A673 (cell line): Measurements from ENCODE around the gene AKAP12. TPM values are rescaled to one million over a fixed set of nuclear protein-coding genes. Genes with fewer than 3 reads are reported as not detected.
"Not testable (repeated sequence)": the region's sequence is repeated elsewhere in the genome, so short reads cannot be mapped to it uniquely, and the experiment has no call there.

Source experiments
- BruUV-seq: library from RNA; stranded (reverse); fragments of 400-500 nt; replicated peaks from 2 replicates; lab custom pipeline; 2021; lab: Mats Ljungman, UMichigan
- CTCF ChIA-PET: fragments of 300-600 bp; sonication (Branson Sonifier 250); formaldehyde crosslinking; loops from one replicate; lab custom pipeline; 2022; ENCODE audit warnings: antibody characterized with exemption; lab: Charles Lee
- POLR2A ChIA-PET: fragments of 300-600 bp; sonication (Branson Sonifier 250); formaldehyde crosslinking; loops from one replicate; lab custom pipeline; 2022; ENCODE audit warnings: antibody characterized with exemption; ENCODE audit not compliant: low non-redundant PET; lab: Charles Lee
- DNase-seq: peaks from one replicate; pipeline ENCODE4 v3.0.0-alpha.2; 2015; ENCODE audit warnings: low spot score
- H3K27ac ChIP-seq: fragments of 200-600 bp; sonication (generic); 2 replicates; pipeline ENCODE4 v1.5.1; 2016; ENCODE audit warnings: mixed run types, low read depth, mild to moderate bottlenecking, mixed read lengths, antibody characterized with exemption, low read length; ENCODE audit not compliant: poor library complexity, severe bottlenecking
- H3K27me3 ChIP-seq: fragments of 200-600 bp; sonication (generic); replicated peaks from 2 replicates; pipeline ENCODE4 v1.6.1; 2017; ENCODE audit warnings: mixed run types, low read depth, mild to moderate bottlenecking, mixed read lengths, antibody characterized with exemption, low read length; ENCODE audit not compliant: insufficient read depth, poor library complexity
- H3K36me3 ChIP-seq: fragments of 200-600 bp; sonication (generic); 2 replicates; pipeline ENCODE4 v1.6.1; 2016; ENCODE audit warnings: mixed run types, mild to moderate bottlenecking, mixed read lengths, antibody characterized with exemption, low read length; ENCODE audit not compliant: insufficient read depth, poor library complexity, severe bottlenecking
- H3K4me1 ChIP-seq: fragments of 200-600 bp; sonication (generic); 2 replicates; pipeline ENCODE4 v1.6.1; 2017; ENCODE audit warnings: mixed run types, mild to moderate bottlenecking, mixed read lengths, antibody characterized with exemption, low read length; ENCODE audit not compliant: insufficient read depth, poor library complexity, severe bottlenecking
- H3K4me3 ChIP-seq: fragments of 200-600 bp; sonication (generic); 2 replicates; pipeline ENCODE4 v1.5.1; 2016; ENCODE audit warnings: low read depth, mixed run types, mild to moderate bottlenecking, mixed read lengths, low read length; ENCODE audit not compliant: poor library complexity, severe bottlenecking
- H3K9me3 ChIP-seq: fragments of 200-600 bp; sonication (generic); 2 replicates; pipeline ENCODE4 v1.6.1; 2016; ENCODE audit warnings: mixed run types, low read depth, mild to moderate bottlenecking, mixed read lengths, antibody characterized with exemption, low read length; ENCODE audit not compliant: poor library complexity, severe bottlenecking
- CTCF ChIP-seq: fragments of 300-800, 200-600 bp; sonication (generic); conservative IDR thresholded peaks from 2 replicates; pipeline ENCODE4 v1.5.1; 2017; ENCODE audit warnings: low read depth, mild to moderate bottlenecking, antibody characterized with exemption, low read length, moderate library complexity, mixed read lengths
- EZH2 ChIP-seq: fragments of 200-600 bp; sonication (generic); IDR thresholded peaks from 2 replicates; pipeline ENCODE4 v1.6.1; 2017; ENCODE audit warnings: borderline replicate concordance, low read depth, mild to moderate bottlenecking, mixed read lengths, antibody characterized with exemption, low read length; ENCODE audit not compliant: poor library complexity, severe bottlenecking
- intact Hi-C: fragments of 100-400 bp; cut with micrococcal nuclease; formaldehyde crosslinking; loops from one replicate; pipeline ENCODE4 v1.10.0; 2022; ENCODE audit not compliant: unreplicated experiment
- total RNA-seq: library from RNA; stranded (reverse); gene quantifications from 2 replicates; pipeline ENCODE4 v1.2.3, GENCODE V29; 2021

Gene AKAP12
- total RNA-seq, 1 experiment from 2014 or later = 37.3 TPM

DNA sequence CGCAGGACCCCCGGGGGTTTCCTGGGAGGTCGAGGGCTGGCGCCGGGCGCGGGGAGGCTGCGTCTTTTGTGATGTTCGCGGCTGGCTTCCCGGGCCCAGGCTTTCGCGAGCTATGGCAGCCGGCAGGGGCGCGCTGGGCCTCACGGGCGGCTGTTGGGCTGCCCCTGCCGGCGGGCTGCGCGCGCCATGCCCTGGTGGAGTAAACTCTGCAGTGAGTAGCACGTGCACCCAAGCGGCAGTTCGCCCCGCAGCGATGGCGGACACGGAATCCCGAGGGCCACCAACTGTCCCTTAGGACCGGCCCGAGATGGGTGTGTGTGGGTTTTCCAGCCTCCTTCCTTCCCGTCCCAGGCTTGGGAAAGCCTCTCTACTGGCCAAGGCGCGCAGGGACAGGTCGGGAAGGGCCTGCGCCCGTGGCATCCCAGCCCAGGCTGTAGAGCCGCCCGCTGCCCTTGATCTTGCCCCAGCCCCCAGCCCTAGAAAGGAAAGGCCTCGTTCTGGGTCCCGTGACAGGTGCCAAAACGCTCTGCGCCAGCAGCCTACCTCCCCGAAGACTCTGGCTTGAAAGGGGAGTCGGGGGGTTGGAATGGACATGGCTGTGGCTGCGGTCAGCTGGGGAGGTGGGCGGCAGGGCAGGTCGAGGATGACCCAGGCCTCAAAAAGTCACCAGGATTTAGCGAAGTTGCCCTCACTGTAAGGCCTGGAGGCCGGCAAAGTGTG is 101.9 kb downstream of the AKAP12 start:
- ChIA-PET CTCF (interaction anchor here (0.7 kb wide), 1 partner anchor 48 kb away, joined by 4 read pairs; no protein-coding TSS in a partner anchor), POLR2A (no interaction called here)
- no TSS peak for BruUV-seq
- no peak for DNase-seq
- intact Hi-C loops = no loop called here
- Histone ChIP-seq H3K9me3 (no peaks in the 10 kb centered on the region), H3K27ac (no peak overlapping the region), H3K36me3 (no peaks in the 10 kb centered on the region), H3K4me3 (no peak overlapping the region), H3K4me1 (peaks cover 12% of the 10 kb centered on the region), H3K27me3 (no peaks in the 10 kb centered on the region)
- TF ChIP-seq EZH2 = no peak
- no peak for TF ChIP-seq CTCF

GRCh38 chr6:151342750-151343149 is 103.0 kb downstream of the AKAP12 start:
- DNase-seq, intact Hi-C loops, H3K4me3 ChIP-seq, POLR2A ChIA-PET, H3K27me3 ChIP-seq, H3K27ac ChIP-seq, H3K36me3 ChIP-seq, H3K9me3 ChIP-seq, BruUV-seq, CTCF ChIA-PET: not testable (repeated sequence)
- peaks cover 12% of the 10 kb centered on the region for H3K4me1 ChIP-seq

DNA sequence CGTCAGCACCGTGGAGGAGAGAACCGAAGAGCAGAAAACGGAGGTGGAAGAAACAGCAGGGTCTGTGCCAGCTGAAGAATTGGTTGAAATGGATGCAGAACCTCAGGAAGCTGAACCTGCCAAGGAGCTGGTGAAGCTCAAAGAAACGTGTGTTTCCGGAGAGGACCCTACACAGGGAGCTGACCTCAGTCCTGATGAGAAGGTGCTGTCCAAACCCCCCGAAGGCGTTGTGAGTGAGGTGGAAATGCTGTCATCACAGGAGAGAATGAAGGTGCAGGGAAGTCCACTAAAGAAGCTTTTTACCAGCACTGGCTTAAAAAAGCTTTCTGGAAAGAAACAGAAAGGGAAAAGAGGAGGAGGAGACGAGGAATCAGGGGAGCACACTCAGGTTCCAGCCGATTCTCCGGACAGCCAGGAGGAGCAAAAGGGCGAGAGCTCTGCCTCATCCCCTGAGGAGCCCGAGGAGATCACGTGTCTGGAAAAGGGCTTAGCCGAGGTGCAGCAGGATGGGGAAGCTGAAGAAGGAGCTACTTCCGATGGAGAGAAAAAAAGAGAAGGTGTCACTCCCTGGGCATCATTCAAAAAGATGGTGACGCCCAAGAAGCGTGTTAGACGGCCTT is 110.0 kb downstream of the AKAP12 start:
- Histone ChIP-seq H3K4me1 (no peaks in the 10 kb centered on the region), H3K27ac (no peak overlapping the region), H3K27me3 (no peaks in the 10 kb centered on the region), H3K4me3 (no peak overlapping the region), H3K36me3 (no peaks in the 10 kb centered on the region), H3K9me3 (no peaks in the 10 kb centered on the region)
- TF ChIP-seq EZH2 (no peak), CTCF (no peak)
- ChIA-PET POLR2A (no interaction called here), CTCF (interaction anchor here (0.6 kb wide), 1 partner anchor 57 kb away, joined by 4 read pairs; no protein-coding TSS in a partner anchor)
- intact Hi-C loops = no loop called here
- DNase-seq = no peak
- BruUV-seq = no TSS peak
